ENCODE results near the gene SPON2.

SPON2 gene

DNA sequence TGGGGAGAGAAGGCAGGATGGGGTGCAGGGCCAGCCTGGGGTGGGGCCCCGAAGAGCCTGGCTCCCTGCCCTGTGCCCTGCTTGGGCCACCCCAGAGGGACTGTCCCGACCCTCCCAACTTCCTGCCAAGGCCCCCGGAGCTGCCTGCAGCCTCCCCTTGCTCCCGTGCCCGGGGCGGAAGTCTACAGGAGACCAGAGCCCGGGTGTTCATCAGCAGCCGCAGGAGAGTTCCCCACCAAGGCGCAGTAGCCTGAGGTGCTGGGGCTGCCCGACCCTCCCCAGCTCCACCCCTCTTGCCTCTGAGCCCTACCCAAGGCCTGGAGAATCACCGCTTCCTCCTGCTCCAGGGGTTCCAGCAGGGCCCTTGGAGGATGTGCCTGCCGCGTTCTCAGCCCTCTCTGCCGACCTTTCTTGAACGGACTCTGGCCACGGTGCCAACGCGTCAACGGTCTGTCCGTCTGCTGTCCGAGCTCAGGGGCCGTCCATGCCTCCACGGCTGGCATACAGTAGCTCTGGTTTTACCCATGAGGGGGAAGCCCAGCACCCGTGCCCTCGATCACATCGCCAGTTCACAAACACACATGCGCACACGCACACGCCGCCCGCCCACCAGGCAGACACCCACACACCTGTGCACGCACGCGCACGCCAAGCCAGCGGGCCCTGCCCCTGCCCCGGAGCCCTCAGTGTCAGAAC is 36.0 kb upstream of the SPON2 start:
- no peak for DNase-seq

DNA sequence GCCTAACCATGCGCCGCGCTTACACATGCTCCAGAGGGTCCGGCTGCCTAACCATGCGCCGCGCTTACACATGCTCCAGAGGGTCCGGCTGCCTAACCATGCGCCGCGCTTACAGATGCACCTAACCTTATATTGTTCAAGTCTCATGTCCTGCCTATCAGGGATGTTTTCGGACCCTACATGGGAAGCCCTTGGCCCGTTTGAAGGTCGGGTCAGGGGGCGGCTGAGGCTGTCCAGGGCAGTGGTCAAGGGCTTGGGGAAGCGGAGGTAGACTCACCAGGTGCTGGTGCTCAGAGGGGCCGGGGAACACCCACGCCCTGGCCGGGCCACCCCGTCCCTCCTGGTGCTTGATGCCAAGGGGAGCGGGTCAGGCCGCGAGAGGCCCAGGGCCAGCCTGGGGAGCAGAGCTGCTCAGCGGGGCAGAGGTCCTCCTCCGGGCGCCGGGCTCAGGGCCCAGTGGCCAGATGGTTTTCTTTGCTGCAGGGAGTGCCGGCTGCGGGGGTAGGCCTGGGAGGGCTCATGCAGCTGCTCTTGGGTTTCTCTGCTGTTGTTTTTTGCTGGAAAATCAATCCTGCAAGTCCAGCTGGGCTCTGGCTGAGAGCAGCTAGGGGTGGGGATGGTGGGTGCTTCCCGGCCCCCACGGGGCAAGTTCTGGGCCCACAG is 35.4 kb upstream of the SPON2 start:
- no peak for DNase-seq

DNA sequence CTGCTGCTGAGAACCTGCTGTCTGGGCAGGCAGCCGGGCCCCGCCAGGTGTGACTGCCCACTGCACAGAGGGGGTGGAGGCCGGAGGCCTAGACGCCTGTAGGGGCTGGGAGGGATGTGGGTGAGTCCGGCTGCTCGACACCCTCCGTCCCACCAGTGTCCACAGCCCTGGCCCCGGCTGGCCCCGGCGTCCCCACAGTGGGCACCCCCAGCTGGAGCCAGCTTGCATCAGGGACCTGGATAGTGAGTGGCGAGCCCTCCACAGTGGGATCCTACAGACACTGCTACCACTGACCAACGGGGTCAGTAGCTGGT is 34.7 kb upstream of the SPON2 start:
- DNase-seq: no peak

DNA sequence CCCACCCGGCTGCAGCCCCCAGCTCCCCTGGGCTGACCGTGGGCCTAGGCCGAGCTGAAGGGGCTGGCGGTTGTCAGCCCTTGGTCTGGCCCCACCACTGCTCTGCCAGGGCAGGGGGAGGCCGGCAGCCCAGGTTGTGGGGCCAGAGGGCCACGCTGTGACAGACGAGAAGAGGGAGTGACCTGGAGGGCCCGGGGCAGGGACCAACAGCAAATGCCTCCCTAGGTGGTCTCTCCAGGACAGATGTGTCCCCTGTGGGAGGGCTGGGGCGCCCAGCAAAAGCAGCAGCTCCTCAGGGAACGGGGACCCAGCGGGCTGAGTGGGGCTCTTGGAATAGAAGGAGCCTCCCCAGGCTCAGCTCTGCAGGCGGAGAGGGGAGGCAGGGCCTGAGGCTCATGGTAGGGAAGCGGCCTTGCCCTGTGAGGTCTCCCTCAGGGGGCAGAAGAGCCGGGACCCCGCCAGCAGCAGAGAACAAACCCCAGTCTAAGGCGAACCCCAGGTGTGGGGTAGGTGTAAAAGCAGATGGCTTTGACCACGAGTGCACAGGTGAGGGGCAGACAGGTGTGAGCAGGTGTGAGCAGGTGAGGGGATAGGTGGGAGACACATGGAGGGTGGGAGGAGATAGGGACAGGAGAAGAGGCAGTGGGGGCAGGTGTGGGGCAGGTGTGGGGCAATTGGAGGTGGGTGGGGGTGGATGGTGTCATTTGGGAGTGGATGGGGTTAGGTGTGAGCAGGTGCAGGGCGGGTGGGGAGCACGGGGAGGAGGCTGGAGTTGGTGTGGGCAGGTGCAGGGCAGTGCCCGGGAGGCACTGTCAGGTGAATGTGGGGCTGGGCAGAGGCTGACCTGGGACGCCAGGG is 34.1 kb upstream of the SPON2 start:
- DNase-seq: no peak

DNA sequence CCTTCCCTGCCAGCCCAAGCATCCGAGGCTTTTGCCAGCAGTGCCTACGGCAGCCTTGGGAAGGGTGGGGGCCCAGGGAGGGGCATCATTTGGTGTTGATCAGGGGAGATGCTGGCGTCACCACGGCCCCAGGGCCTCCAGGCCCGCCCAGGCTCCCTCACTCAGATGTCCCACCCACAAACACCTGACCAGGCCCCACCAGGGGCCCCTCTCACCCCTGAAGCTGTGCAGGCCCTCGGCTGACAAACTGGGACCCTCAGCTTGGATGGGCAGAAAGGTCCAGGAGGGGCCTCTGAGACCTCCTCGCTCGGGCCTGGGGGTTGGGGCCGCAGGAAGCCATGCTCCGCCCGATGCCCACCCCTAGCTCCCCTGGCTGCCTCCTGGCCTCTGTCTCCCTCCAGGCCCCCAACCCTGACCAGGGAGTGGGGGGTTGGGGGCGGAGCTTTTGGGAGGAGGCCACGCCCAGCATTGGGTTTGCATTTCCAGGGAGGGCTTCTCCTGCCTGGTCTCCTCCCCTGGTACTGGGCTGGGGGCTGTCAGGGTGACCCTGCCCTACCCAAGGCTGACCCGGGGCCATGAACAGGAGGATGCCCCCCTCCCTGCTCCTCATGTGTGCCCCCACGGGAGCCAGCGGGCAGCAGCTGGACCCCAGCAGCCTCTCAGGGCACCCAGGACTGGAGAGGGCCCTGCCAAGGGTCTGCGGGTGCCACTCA is 33.4 kb upstream of the SPON2 start:
- DNase-seq: no peak

DNA sequence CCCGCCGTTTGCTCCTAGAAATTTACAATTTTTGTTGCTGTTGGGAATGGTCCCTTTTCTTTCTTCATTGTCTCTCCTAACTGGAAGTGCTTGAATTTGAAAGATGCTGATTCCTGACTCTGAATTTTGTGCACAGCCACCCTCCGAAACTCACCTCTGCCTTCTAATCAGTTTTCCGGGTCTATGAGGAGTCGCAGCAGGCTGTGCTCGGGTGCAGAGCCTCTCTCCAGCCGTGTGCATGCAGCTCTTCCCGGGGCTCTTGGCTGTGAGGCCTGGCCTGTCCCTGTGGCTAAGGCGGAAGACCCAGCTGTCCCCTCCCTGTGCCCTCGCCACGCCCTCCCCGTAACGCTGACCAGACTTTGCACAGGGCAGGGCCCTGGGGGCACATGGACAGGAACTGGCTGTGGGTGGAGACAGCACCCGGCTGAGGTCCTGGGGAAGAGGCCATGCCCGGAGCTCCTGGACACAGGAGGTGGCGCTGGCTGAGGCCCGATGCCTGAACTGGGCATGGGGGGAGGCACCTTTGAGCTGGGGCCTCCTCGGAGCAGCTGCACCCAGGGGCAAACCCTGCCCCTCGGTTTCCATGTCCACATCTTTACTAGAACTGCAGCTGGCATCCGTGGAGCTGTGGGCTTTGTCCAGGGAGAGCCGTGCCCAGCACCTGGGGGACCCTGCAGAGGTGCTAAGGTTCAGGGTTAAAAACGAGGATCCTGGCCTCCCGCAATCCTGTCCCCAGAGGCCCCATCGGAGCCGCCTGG is 32.6 kb upstream of the SPON2 start:
- no peak for DNase-seq

DNA sequence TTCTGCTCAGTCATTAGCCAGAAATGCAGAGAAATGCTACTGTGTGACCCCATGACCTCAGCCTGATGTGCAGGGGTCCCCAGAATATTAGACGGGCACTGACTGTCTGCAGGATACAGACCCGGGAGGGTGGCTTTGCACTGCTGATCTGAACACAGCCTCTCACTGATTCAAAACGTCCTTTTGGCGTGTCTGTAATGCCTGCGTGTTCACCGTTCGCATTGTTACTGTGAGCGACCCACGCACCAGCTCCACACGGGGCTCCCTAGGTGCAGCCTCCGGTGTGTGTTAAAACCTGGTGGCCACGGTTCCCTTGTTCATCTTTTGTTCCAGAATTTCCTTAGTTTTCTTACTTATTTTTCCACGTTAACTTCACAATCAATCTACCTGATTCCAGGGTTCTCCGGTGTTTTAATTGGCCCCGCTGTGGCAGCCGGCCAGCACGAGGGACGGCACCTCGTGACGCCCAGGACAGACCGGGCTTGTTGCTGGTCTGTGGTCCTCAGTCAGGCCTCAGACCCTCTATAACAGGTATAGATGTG is 32.0 kb upstream of the SPON2 start:
- no peak for DNase-seq

DNA sequence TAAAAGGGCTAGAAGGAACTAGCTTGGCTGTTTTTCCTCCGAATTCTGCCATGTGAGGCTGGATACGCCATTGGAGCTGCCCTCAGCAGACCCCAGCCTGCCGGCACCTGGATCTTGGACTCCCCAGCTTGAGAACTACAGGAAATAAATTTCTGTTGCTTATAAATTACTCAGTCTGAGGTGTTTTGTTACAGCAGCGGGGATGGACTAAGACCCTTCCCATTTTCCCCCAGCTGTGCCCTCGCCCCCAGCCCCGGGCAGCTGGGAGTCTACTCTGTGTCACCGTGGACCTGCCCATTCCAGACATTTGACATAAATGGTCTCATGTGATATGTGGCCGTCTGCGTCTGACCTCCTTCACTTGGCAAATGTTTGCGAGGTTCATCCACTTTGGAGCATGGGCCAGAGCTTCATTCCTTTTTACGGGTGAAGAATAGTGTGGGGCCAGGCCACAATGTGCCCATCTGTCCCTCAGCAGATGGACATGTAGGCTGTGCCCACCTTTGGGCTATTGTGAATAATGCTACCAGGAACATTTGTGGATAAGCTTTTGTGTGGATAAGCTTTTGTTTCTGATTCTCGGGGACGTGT is 30.7 kb upstream of the SPON2 start:
- DNase-seq: no peak

DNA sequence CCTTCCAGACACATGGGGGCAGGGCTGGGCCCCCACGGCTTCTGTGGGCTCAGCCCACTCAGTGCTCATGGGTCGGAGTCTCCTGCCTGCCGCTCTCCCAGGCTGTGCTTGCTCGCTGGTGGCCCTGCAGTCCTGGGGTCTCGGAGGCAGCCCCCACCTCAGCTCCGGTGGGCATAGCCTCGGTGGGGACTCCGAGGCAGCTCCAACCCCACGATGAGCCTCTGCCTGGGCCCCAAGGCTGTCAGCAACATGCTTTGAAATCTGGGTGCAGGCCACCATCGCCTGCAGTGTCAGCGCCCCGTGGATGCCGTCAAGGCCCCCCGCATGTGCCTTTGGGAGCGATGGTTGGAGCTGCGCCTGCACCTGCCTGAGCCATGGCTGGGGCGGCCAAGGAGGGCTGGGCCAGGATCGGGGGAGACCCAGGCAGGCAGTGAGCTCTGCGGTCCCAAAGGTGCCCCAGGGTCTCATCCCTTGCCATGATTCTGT is 30.2 kb upstream of the SPON2 start:
- DNase-seq: no peak

DNA sequence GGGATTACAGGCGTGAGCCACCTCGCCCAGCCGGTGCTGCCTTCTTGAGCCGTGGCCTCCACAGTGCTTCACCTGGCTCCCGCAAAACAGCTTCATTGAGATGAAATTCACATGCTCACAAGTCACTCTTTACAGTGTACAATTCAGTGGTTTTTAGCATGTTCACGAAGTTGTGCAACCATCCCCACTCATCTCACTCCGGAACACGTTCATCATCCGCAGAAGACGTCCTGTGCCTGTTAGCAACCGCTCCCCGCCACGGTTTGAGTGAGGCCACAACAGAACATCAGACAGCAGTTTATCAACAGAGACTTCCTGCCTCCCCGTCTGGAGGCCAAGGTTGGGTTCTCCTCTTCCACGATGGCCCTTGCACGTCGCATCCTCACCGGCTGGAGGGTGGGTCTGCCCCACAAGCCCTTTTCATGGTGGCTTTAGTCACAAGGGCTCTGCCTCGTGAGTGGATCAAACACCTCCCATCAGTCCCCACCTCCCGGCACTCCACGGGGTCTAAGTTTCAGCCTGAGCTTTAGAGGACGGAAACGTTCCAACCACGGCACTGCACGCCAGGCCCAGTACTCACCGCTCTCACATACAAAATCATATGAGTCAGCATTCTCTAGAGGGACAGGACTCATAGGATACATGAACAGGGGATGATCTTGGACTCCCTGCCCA is 29.6 kb upstream of the SPON2 start:
- DNase-seq: peak; percentile 30 to 64 (median 52)

DNA sequence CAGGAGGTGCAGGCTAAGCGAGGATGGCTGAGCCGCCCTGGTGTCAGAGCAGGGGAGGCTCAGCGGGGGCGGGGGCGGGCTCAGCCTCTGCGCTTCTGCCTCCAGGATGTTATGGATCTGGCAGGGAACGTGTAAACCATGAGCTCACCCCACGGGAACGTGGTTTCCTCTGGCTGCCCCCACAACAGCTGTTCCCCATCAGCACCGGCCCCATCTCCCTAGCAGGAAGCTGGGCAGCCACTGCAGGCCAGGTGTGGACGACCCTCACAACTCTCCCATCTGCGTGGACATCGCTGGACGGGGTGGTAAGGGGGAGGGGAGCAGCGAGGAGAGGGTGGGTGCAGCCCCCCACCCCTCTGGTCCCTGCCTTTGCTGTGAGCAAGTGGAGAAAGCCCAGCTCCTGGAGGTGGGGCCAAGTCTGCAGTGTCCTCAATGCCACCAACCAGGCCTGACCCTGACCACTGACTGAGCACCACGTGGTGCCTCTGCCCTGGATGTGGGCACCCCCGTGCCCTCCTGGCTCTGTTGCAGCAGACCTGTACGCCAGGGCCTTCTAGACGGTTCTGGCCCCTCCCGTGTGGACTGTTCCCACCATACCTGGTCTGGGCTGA is 28.1 kb upstream of the SPON2 start:
- DNase-seq: no peak

DNA sequence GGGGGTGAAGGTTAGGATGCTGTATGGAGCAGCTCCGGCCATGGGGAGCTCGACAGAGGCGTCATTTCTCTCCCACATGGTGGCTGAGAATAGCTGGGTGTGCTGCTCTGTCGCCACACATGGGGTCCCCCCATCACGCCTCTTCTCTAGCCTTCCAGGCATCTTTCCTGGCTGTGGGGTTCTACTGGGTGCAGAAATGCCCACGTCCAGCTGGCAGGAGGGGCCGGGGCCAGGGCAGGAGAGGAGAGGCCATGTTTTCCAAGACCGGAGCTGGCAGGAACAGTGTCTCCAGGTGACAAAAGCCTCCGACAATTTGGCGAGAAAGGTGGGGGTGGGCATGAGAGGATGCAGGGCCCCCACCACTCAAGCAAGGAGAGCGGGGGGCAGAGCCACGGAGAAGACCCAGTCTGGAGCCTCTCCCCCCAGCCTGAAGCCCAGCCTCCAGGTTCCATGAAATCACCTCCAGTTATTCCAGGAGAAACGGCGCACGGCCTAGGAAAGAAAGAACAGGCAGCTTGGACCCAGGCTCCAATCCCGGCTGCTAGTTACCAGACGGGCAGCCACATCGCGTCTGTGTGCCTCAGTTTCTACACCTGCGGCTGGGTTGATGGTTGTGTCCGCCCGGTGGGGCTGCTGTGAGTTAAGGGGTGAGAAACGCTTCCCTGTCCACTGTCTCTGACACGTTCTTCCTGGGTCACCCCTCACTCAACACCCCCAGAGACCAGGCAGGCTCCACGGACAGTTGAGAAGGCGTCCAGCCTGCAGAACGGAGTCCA is 27.4 kb upstream of the SPON2 start:
- DNase-seq: no peak

DNA sequence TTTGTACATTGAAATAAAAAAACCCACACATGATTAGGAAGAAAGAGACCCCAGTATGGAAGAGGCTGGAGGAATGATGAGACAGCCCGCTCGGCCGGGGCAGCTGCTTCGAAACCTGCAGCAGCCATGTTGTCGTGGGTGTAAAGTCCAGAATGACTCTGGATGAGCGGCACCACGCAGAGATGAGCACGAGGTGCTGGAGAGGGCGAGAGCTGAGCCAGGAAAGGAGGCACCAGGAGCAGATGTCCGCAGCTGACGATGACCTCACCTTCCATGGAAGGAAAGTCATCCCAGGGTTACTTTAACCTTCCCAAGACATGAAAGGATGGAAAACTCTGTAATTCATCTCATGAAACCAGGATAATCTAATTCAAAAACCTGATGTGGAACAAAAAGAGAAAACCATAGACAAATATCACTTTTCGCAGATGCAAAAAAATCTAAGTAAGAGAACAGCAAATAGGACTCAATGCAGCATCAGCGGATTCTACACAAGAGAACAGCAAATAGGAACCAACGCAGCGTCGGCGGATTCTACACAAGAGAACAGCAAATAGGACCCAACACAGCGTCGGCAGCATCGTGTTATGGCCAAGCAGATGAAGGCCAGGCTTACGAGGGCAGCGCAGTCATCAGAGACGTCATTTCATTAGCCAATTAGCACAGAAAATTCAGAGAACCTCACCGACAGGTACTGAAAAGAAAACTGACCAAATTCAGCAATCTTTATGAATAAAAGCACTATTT is 25.9 kb upstream of the SPON2 start:
- no peak for DNase-seq

DNA sequence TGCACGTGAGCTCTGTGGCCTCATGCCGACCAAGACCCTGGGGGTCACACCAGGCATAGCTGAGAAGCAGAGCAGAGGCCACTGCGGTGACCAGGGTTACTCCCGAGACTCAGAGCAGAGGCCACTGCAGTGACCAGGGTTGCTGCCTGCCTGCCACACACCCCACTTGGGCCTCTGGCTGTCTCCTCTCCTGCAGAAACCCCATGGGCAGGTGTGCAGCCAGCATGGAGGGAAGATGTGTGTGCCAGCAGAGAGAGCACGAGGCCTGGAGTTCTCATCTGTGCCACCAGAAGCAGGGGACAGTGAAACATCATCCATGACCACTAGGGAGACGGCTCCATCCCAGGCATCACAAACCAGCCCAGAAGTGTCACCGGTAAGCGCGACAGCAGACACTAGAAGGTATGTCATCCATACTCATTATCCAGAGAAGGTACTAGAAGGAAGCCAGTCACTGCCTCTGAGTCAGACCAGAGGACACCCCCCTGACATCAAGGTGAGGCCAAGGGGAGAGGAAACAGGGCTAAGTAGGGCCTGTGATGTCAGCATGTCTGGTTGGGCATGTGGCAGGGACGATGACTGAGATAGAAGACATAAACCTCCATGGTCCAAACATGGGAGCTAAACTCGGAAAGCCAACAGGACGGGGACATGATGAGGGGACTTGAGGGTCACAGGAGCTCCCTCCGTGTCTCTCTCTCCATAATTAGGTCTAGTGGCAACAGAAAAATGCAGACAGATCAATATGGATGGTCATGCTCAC is 24.2 kb upstream of the SPON2 start:
- DNase-seq: no peak

DNA sequence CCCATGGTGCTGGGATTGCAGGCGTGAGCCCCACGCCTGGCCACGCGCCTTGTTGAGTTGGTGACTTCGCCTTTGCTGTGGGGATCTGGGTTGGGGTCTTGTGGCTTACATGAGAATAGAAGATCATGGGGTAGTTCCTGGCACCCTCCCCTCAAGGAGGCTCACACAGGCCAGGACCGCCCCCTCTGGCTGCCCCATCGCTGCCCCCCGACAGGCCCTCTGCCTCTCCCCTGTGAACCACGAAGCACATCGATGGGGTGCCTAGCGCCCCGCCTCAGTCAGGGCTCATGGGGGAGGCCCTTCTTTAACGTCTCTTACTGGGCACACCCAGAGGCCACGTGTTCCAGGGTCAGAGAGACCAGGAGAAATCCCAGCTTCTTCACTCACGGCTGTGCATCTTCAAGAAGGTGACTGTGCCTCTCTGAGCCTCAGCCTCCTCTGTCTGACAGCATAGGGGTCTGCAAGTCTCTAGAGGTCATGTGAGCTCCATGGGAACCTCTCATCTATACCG is 23.6 kb upstream of the SPON2 start:
- no peak for DNase-seq

DNA sequence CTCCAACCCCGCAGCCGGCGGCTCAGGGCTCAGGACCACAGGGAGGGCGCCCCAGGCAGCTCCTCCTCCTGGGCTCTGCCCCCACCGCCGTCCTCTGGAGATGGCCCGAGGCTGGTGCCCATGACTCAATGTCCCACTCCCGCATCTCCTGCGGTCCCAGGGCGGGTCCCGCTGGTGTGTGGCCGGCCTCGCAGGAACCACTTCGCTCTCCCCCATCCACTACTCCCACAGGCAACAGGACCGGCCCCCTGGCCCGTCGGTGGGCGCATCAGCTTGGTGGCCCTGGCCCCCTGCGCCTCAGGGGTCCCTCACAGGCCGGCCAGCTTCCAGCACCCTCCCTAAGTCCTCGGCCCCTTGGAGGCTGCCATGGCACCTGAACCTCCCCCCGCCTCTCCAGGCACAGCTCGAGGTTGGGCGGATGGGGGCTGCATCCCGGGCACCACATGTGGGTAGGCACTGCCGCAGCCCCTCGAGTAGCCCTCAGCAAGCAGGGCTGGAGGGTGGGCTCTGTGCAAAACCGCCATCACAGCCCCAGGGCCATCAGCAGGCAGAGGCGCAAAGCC is 22.8 kb upstream of the SPON2 start:
- no peak for DNase-seq

DNA sequence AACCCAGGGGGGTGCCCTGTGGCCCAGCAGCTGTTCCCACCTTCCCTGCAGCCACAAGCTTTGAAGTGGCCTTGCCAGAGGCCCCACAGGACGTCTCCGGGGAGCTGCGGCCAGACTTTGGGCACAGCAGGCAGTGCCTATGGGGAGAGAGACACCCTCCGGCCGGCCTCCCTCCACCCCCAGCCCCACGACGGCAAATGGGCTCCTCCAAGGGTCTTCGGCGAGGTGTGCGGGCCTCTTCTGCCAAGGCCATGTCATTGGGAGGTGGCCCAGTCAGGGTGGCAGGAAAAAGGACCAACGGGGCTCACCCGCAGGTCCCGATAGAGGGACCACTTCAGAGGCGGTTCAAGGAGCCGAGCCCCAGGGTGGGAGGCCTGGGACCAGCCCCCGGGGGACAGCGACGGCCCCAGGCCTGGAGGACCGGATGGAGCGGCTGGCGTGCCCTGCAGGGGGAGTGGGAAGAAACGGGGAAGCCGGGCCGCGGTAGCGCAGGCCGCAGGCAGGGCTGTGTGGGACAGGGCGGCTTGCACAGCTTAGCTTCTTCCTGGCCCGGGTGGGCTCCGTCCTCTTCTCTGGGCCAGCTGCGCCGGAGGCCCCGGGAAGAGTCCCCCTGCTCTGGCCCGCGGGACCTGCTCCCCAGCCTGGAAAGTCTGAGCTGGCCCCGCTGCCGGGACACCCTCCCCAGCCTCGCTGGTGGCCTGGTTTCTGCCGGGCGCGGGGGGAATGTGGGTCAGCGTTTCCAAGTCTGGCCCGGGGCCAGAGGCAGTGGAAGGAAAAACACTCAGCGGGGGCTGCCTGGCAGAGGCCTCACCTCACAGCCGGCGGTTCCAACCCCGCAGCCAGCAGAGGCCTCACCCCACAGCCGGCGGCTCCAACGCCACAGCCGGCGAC is 21.9 kb upstream of the SPON2 start:
- DNase-seq: no peak
